Stimulated activated CD4-positive, alpha-beta T cell treated with anti-CD3 and anti-CD28 coated beads, Interleukin-2, amount 100 ng/mL, for 24 hours (primary cell): ENCODE measurements around the gene PPRC1.

Source experiments
- DNase-seq, 2 donors: peaks; one replicate each; pipeline ENCODE4 v3.0.0-alpha.2; 2020

The PPRC1 gene

GRCh38 chr10:102196893-102197292 lies 64.1 kb downstream of the PPRC1 start:
- no peak for DNase-seq

- DNase-seq: no peak
Measured at GRCh38 chr10:102198027-102198426, 65.2 kb downstream of the PPRC1 start.
